H1 (cell line): Measurements from ENCODE around the gene SLC5A4. TPM values are rescaled to one million over a fixed set of nuclear protein-coding genes. Genes with fewer than 3 reads are reported as not detected.

Experiments used
- polyA plus RNA-seq, 7 experiments: library from polyadenylated mRNA; depleted of rRNA in 3 of 7; stranded (reverse) in 5 of 7; unstranded in 2 of 7; fragments of >200 nt in 5 of 7; fragments of 200-250 nt in 2 of 7; gene quantifications; 1 replicate in 5 of 7; 2 replicates in 1 of 7; 4 replicates in 1 of 7; pipeline versions ENCODE4 v1.2.1 to v1.2.3, GENCODE V29; 2011 to 2013; ENCODE audit warnings: missing spikeins in 2 of 7, mixed read lengths in 2 of 7
- small RNA-seq: library from polyadenylated mRNA; stranded (forward); fragments of <200 nt; extraction: miRNeasy Mini kit (QIAGEN cat#:217004); gene quantifications from one replicate; pipeline ENCODE3, GENCODE V24; 2013; ENCODE audit not compliant: insufficient read depth
- total RNA-seq: library from RNA; stranded (reverse); fragmentation: NEBNext Ultra II Directional; extraction: Animal tissue kit (Norgen Biotek cat#: 25700); gene quantifications from 2 replicates; pipeline ENCODE4 v1.2.1, GENCODE V29; 2021

The SLC5A4 gene
- total and polyA plus RNA-seq, 2 of the 8 experiments (the other 6 are each of a cell fraction or from before 2014, with no cell fraction given), result 0.17 TPM; not detected in 1

Small RNAs within 50 kb of the gene (small RNA-seq; reads per million reads assigned to genes)
- not detected for gene RF02171

Other genes with a start within 250 kb of the SLC5A4 start
- gene SLC5A1, start 212.1 kb downstream of the SLC5A4 start, total RNA-seq, result not detected in 2 replicates
- gene SLC5A1, start 212.1 kb downstream of the SLC5A4 start, polyA plus RNA-seq (2011; rRNA removed), result 0.06 TPM in 1 of 2 replicates, not detected in the other
- not detected in 2 replicates for gene C22orf42, start 96.0 kb downstream of the SLC5A4 start, total RNA-seq
- 0.25 and 0.50 TPM in 2 replicates for gene C22orf42, start 96.0 kb downstream of the SLC5A4 start, polyA plus RNA-seq (2011; rRNA removed)
- gene RFPL2, start 50.3 kb downstream of the SLC5A4 start, total RNA-seq, result 0.19 TPM in 1 of 2 replicates, not detected in the other
- gene RFPL2, start 50.3 kb downstream of the SLC5A4 start, polyA plus RNA-seq (2011; rRNA removed), result 0.05 and 0.15 TPM in 2 replicates
- gene RFPL3, start 102.5 kb upstream of the SLC5A4 start, total RNA-seq, result 0.24 TPM in 1 of 2 replicates, not detected in the other
- 0.08 TPM in 2 replicates for gene RFPL3, start 102.5 kb upstream of the SLC5A4 start, polyA plus RNA-seq (2011; rRNA removed)
- gene RTCB, start 156.9 kb upstream of the SLC5A4 start, total RNA-seq, result 111 and 114 TPM in 2 replicates
- gene RTCB, start 156.9 kb upstream of the SLC5A4 start, polyA plus RNA-seq (2011; rRNA removed), result 77.2 and 104 TPM in 2 replicates
- gene BPIFC, start 209.1 kb upstream of the SLC5A4 start, total RNA-seq, result not detected in 2 replicates
- gene BPIFC, start 209.1 kb upstream of the SLC5A4 start, polyA plus RNA-seq (2011; rRNA removed), result not detected in 2 replicates
- 59.1 and 62.7 TPM in 2 replicates for gene FBXO7, start 219.5 kb upstream of the SLC5A4 start, total RNA-seq
- gene FBXO7, start 219.5 kb upstream of the SLC5A4 start, polyA plus RNA-seq (2011; rRNA removed), result 59.5 and 76.1 TPM in 2 replicates